Upper lobe of left lung (tissue), 4 donors: ENCODE results near the gene NPHP1.

ENCODE experiments used
- EP300 ChIP-seq, 4 donors: sonication (generic); formaldehyde crosslinking; IDR thresholded peaks; one replicate each; pipeline ENCODE4 v1.5.1; 2017; ENCODE audit warnings: antibody characterized with exemption in 4 of 4, control low read depth in 2 of 4
- TF ChIP-seq, protein P1 (sequence below), 6 experiments: fragments of 450-650 bp in 4 of 6; fragments of 200-600 bp in 2 of 6; sonication (generic) in 2 of 6; IDR thresholded peaks; one replicate each; pipeline ENCODE4 v1.5.1; 2016 to 2019; ENCODE audit warnings: antibody characterized with exemption in 6 of 6

DNA sequence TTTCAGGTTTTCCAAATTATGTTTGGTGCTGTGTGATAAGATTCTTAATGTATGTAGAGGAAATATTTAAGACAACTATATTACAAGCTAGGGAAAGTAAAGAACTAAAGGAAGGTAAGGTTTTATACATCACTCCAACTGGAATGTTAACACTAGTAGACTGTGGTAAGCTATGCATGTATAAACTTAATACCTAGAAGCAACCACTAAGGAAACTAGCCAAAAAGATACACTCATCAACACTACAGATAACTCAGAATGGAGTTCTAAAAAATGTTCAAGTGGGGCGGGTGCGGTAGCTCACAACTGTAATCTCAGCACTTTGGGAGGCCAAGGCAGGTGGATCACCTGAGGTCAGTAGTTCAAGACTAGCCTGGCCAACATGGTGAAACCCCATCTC lies 51.4 kb downstream of the NPHP1 start:
- TF ChIP-seq EP300 (IDR thresholded peaks at IDR 0.05), result no peak
- TF ChIP-seq, protein P1, sequence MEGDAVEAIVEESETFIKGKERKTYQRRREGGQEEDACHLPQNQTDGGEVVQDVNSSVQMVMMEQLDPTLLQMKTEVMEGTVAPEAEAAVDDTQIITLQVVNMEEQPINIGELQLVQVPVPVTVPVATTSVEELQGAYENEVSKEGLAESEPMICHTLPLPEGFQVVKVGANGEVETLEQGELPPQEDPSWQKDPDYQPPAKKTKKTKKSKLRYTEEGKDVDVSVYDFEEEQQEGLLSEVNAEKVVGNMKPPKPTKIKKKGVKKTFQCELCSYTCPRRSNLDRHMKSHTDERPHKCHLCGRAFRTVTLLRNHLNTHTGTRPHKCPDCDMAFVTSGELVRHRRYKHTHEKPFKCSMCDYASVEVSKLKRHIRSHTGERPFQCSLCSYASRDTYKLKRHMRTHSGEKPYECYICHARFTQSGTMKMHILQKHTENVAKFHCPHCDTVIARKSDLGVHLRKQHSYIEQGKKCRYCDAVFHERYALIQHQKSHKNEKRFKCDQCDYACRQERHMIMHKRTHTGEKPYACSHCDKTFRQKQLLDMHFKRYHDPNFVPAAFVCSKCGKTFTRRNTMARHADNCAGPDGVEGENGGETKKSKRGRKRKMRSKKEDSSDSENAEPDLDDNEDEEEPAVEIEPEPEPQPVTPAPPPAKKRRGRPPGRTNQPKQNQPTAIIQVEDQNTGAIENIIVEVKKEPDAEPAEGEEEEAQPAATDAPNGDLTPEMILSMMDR (IDR thresholded peaks at IDR 0.05), result no peak
